SW 1271 (cell line): Measurements from ENCODE around the gene MAP3K6.

ENCODE experiments used
- DNase-seq, 2 experiments: peaks; one replicate each; lab custom pipeline; 2025; lab: John Stamatoyannopoulos, UW

Gene MAP3K6

GRCh38 chr1:27357281-27358037, 9.3 kb downstream of the MAP3K6 start:
- no peak for DNase-seq

- DNase-seq: no peak
Measured at GRCh38 chr1:27356619-27357280, 10.0 kb downstream of the MAP3K6 start.

- no peak for DNase-seq
Measured at GRCh38 chr1:27356277-27356618, 10.5 kb downstream of the MAP3K6 start.

GRCh38 chr1:27355683-27356082, 11.1 kb downstream of the MAP3K6 start:
- DNase-seq: no peak

- no peak for DNase-seq
Measured at GRCh38 chr1:27353629-27354028, 13.1 kb downstream of the MAP3K6 start.

- DNase-seq: no peak
Measured at GRCh38 chr1:27353166-27353565, 13.6 kb downstream of the MAP3K6 start.

GRCh38 chr1:27351541-27352107, 15.1 kb downstream of the MAP3K6 start:
- no peak for DNase-seq

- DNase-seq: no peak
Measured at GRCh38 chr1:27350663-27351540, 15.9 kb downstream of the MAP3K6 start.

GRCh38 chr1:27349784-27350662, 16.7 kb downstream of the MAP3K6 start:
- no peak for DNase-seq

- no peak for DNase-seq
Measured at GRCh38 chr1:27348861-27349783, 17.6 kb downstream of the MAP3K6 start.

- DNase-seq: no peak
Measured at GRCh38 chr1:27346991-27347624, 19.7 kb downstream of the MAP3K6 start.

- DNase-seq: no peak
Measured at GRCh38 chr1:27346357-27346756, 20.4 kb downstream of the MAP3K6 start.

- no peak for DNase-seq
Measured at GRCh38 chr1:27345272-27345671, 21.5 kb downstream of the MAP3K6 start.

GRCh38 chr1:27343639-27344025, 23.1 kb downstream of the MAP3K6 start:
- DNase-seq: no peak

GRCh38 chr1:27342778-27343638, 23.8 kb downstream of the MAP3K6 start:
- no peak for DNase-seq

GRCh38 chr1:27342391-27342777, 24.4 kb downstream of the MAP3K6 start:
- no peak for DNase-seq

GRCh38 chr1:27341525-27342252, 25.1 kb downstream of the MAP3K6 start, which contains the start of gene SYTL1:
Gene SYTL1 (plus strand): TSS chr1:27342022. CDS start chr1:27345335, 3,313 bp downstream.
- DNase-seq: no peak

GRCh38 chr1:27339213-27339612, 27.5 kb downstream of the MAP3K6 start:
- no peak for DNase-seq
